ENCODE results near the gene PPP1CC. TPM values are rescaled to one million over a fixed set of nuclear protein-coding genes. Genes with fewer than 3 reads are reported as not detected.

The PPP1CC gene
- total RNA-seq, 4 donors from 2014 or later = 74.5 to 96.4 (median 83.9) TPM

DNA sequence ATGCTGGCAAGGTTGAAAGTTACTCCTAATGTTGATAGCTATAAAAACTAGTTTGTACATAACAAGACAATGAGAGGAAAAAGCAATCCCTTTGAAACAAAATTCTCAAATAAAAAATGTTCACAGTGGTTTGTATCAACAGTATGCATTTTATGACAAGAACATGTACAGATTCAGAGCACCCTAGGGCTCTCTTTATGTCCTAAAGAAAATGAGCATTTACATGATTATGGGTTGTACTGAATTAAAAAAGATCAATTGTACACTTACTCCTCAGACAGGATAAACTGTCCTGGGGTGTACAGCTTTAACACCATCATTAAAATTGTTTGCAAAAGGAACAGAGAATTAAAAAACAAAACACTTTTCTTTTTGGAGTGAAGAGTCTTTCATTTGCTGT lies 22.2 kb downstream of the PPP1CC start:
- Histone ChIP-seq H3K4me1 (no peaks in the 10 kb centered on the region), H3K9me3 (no peaks in the 10 kb centered on the region), H3K4me3 (no peak overlapping the region), H3K27ac (no peak overlapping the region), H3K27me3 (no peaks in the 10 kb centered on the region), H3K36me3 (peaks cover 0 to 89% (median 13%) of the 10 kb centered on the region in 3 donors)
- TF ChIP-seq POLR2A (IDR thresholded peaks at IDR 0.05) (no peak), EP300 (IDR thresholded peaks at IDR 0.05) (no peak), CTCF (IDR thresholded peaks at IDR 0.05) (no peak)
- no peak for DNase-seq (ENCODE audit: low spot score in 2 of 2)

DNA sequence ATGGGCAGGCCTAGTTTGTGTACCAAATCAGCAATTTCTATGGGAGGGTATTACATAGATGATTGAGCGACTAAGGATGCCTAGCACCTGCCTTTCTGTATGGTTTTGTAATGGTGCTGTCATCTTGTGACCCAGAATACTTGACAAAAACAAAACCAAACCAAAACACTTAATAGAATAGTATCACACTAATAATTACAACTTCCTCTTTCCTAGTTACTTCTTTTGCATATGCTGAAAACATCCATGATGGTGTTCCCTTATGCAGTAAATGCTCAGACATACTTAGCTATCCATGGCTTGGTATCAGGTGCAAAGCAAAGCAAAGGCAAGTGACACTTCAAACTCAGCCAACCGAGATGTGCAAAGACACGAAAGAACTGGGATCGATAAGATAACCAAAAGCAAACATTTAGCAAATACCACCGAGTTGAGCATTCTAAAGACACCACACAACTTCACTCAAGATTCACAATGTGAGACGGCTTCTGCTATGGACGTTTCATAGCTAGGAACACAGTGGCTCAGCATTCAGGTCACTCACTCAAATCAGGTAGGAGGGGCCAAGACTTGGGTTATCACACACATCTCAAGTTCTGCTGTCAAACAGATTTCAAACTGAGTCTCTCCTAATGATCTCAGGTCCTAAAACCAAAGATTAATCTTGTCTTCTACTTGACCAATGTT lies 24.3 kb downstream of the PPP1CC start:
- WGBS, 2 donors = 90 to 95% methylated on average over 7 of the region's 7 CpGs
- H3K27me3 ChIP-seq = no peaks in the 10 kb centered on the region
- DNase-seq (ENCODE audit: low spot score in 2 of 2) = no peak

DNA sequence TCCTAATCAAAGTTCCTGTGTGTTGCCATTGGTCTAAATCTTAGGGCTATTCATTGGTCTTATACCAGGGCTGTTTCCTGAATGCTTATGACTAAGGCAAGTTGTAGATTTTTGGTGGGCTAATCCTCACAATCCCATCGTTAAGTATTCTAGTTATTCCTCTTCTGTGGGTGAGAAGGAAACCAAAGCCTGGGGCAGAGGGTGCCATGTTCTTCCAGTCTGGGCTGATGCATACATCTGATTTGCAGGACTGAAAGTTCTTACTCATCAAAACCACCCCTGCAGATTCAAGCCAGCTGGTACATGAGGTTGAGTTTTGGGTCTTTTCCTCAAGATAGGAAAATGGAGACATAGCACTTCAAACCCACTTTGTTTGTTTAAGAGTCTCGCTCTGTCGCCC lies 25.7 kb downstream of the PPP1CC start:
- TF ChIP-seq CTCF (IDR thresholded peaks at IDR 0.05) (no peak), EP300 (IDR thresholded peaks at IDR 0.05) (no peak), POLR2A (IDR thresholded peaks at IDR 0.05) (no peak)
- Histone ChIP-seq H3K4me1 (no peaks in the 10 kb centered on the region), H3K27me3 (no peaks in the 10 kb centered on the region), H3K36me3 (peaks cover 0 to 62% (median 5%) of the 10 kb centered on the region in 3 donors), H3K9me3 (no peaks in the 10 kb centered on the region), H3K27ac (no peak overlapping the region), H3K4me3 (no peak overlapping the region)
- no peak for DNase-seq (ENCODE audit: low spot score in 2 of 2)
- WGBS, 2 donors = 92 to 97% methylated on average over 3 of the region's 3 CpGs

More for the DNA sequence above, 24.3 kb downstream of the PPP1CC start:
- Histone ChIP-seq H3K27ac (no peak overlapping the region), H3K4me3 (no peak overlapping the region), H3K36me3 (peaks cover 0 to 67% (median 7%) of the 10 kb centered on the region in 3 donors), H3K4me1 (no peaks in the 10 kb centered on the region), H3K9me3 (no peaks in the 10 kb centered on the region)
- TF ChIP-seq POLR2A (IDR thresholded peaks at IDR 0.05) (no peak), EP300 (IDR thresholded peaks at IDR 0.05) (no peak), CTCF (IDR thresholded peaks at IDR 0.05) (no peak)

DNA sequence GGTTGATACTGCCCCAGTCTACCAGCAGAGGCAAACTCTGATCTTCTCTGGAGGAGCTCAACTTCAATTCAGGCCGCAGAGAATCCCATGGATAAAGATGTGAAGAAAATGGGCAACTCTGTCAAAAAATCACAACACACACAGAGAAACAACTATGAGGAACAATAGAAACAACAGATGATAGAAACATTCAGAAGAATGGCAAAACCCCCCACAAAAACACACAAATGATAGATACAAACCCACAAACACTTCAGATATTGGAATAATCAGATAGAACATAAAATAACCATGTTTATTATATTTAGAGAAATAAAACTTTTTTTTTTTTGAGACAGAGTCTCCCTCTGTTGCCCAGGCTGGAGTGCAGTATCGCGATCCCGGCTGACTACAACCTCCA lies 33.8 kb downstream of the PPP1CC start:
- H3K4me1 ChIP-seq = no peaks in the 10 kb centered on the region
- no peaks in the 10 kb centered on the region for H3K9me3 ChIP-seq
- DNase-seq (ENCODE audit: low spot score in 2 of 2) = no peak
- no peaks in the 10 kb centered on the region for H3K27me3 ChIP-seq
- H3K4me3 ChIP-seq = no peak overlapping the region
- TF ChIP-seq CTCF (IDR thresholded peaks at IDR 0.05) = no peak
- TF ChIP-seq POLR2A (IDR thresholded peaks at IDR 0.05) = no peak
- peaks cover 0 to 18% (median 0%) of the 10 kb centered on the region in 3 donors for H3K36me3 ChIP-seq
- 94 to 99% methylated on average over 4 of the region's 4 CpGs for WGBS, 2 donors
- H3K27ac ChIP-seq = no peak overlapping the region

GRCh38 chr12:110705309-110705708 lies 37.4 kb downstream of the PPP1CC start:
- no peak overlapping the region for H3K4me3 ChIP-seq
- WGBS, 2 donors = 66% methylated on average over 3 of the region's 3 CpGs
- peaks cover 0 to 12% (median 0%) of the 10 kb centered on the region in 3 donors for H3K36me3 ChIP-seq
- H3K27ac ChIP-seq = no peak overlapping the region
- no peak for DNase-seq (ENCODE audit: low spot score in 2 of 2)
- no peaks in the 10 kb centered on the region for H3K27me3 ChIP-seq
- H3K4me1 ChIP-seq = no peaks in the 10 kb centered on the region
- TF ChIP-seq EP300 (IDR thresholded peaks at IDR 0.05) = no peak
- no peak for TF ChIP-seq POLR2A (IDR thresholded peaks at IDR 0.05)
- H3K9me3 ChIP-seq = no peaks in the 10 kb centered on the region
